Adrenal gland (tissue), 12 donors: ENCODE measurements around the gene OSBP. TPM values are rescaled to one million over a fixed set of nuclear protein-coding genes. Genes with fewer than 3 reads are reported as not detected.

ENCODE experiments used
- DNase-seq, 7 donors: peaks; one replicate each; pipeline ENCODE4 v3.0.0-alpha.2; 2019 to 2020
- H3K27ac ChIP-seq, 5 donors: fragments of 200-600 bp; sonication (generic) in 4 of 5; 1 replicate in 3 of 5; 2 replicates in 2 of 5; pipeline versions ENCODE4 v1.5.1 to v1.8.0; 2016 to 2020; ENCODE audit warnings: mild to moderate bottlenecking in 1 of 5
- H3K27me3 ChIP-seq: fragments of 200-600 bp; 2 replicates; pipeline ENCODE4 v1.8.0; 2021
- H3K36me3 ChIP-seq, 2 donors: fragments of 200-600 bp; replicated peaks in 1 of 2; 1 replicate in 1 of 2; 2 replicates in 1 of 2; pipeline versions ENCODE4 v1.5.1 to v1.8.0; 2018 to 2022
- H3K4me1 ChIP-seq, 2 donors: fragments of 200-600 bp; replicated peaks in 1 of 2; 1 replicate in 1 of 2; 2 replicates in 1 of 2; pipeline versions ENCODE4 v1.5.1 to v1.8.0; 2018 to 2021
- H3K4me3 ChIP-seq, 4 donors: fragments of 200-600 bp; sonication (generic) in 3 of 4; one replicate each; pipeline ENCODE4 v1.5.1; 2016 to 2018
- H3K9me3 ChIP-seq, 3 donors: fragments of 200-600 bp; sonication (generic) in 1 of 3; replicated peaks in 1 of 3; 1 replicate in 2 of 3; 2 replicates in 1 of 3; pipeline versions ENCODE4 v1.5.1 to v1.8.0; 2016 to 2021
- POLR2A ChIP-seq, 2 donors: fragments of 450-650 bp; IDR thresholded peaks; one replicate each; pipeline ENCODE4 v1.6.1; 2017; ENCODE audit warnings: antibody characterized with exemption in 2 of 2, mild to moderate bottlenecking in 2 of 2, moderate library complexity in 1 of 2
- WGBS, 4 donors: extraction: QIAGEN DNeasy Blood & Tissue Kit in 2 of 4; methylation state at CpG; one replicate each; pipeline versions ENCODE4 v1.1.5 to v1.1.7; 2013 to 2017; 5-methylcytosine and 5-hydroxymethylcytosine counted together
- intact Hi-C, 2 donors: fragments of 100-400 bp; cut with DNase I; formaldehyde crosslinking; loops; one replicate each; pipeline versions ENCODE4 v1.14.1 to v1.15.0; 2022 to 2023
- polyA plus RNA-seq, 3 donors: library from polyadenylated mRNA; stranded (reverse); fragments of 200-250 nt in 2 of 3; fragments of 350-450 nt in 1 of 3; fragmentation: Illumina TruSeq in 1 of 3; extraction: RNeasy Lipid Tissue Mini Kit (QIAGEN cat#74804) in 1 of 3; gene quantifications; one replicate each; pipeline ENCODE4 v1.2.3, GENCODE V29; 2013 to 2014
- total RNA-seq, 9 donors: library from RNA; depleted of rRNA in 4 of 9; stranded (reverse); fragments of >200 nt in 4 of 9; fragments of 120-200 nt in 1 of 9; fragmentation: NEBNext Ultra II Directional in 1 of 9; extraction: Animal tissue kit (Norgen Biotek cat#: 25700) in 1 of 9; gene quantifications; one replicate each; pipeline versions ENCODE4 v1.1.0 to v1.2.4, GENCODE V29; 2013 to 2023
- TF ChIP-seq, protein P1 (sequence below), 6 experiments: fragments of 450-650 bp in 4 of 6; fragments of 200-600 bp in 2 of 6; sonication (generic) in 1 of 6; IDR thresholded peaks; 1 replicate in 5 of 6; 2 replicates in 1 of 6; pipeline versions ENCODE4 v1.5.1 to v1.8.0; 2016 to 2021; ENCODE audit warnings: antibody characterized with exemption in 6 of 6, mild to moderate bottlenecking in 2 of 6, moderate library complexity in 1 of 6
- donor health status: healthy with polysubstance abuse.
- donor health status: Bipolar disorder and iron deficiency.
- donor health status: DM: yes; HTN: yes; CAD: no.
- donor health status: DM: no; HTN: no; CAD: no.
- donor health status: DM: no; HTN: no; CAD: no.
- donor health status: DM: yes; HTN: yes; CAD: no.

The OSBP gene
- total and polyA plus RNA-seq, 12 donors = 15.3 to 120 (median 68.7) TPM

DNA sequence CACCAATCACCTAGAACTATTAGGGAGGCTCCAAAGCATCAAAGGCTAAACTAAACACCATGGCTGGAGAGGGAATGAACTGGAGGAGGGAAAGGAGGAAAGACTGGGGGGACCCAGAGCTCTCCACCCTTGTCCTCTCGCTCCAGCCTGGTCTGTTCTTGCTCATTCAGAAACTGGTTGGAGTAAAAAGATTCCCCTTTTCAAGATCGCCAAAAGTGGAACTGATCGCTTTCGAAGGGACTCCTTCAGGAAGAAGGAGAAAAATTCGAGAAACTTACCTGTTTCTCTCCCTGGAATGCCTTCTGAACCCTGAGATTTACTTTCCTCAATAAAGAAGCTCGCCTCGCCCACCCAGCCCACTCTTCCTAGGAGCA lies 57.3 kb downstream of the OSBP start:
- WGBS, 4 donors = 73 to 89% (median 82%) methylated on average over 7 of the region's 7 CpGs
- Histone ChIP-seq H3K36me3 (no peaks in the 10 kb centered on the region), H3K4me3 (no peak overlapping the region), H3K4me1 (peaks cover 0 to 24% of the 10 kb centered on the region in 2 donors), H3K9me3 (no peaks in the 10 kb centered on the region), H3K27me3 (no peaks in the 10 kb centered on the region), H3K27ac (no peak overlapping the region)
- TF ChIP-seq, protein P1, sequence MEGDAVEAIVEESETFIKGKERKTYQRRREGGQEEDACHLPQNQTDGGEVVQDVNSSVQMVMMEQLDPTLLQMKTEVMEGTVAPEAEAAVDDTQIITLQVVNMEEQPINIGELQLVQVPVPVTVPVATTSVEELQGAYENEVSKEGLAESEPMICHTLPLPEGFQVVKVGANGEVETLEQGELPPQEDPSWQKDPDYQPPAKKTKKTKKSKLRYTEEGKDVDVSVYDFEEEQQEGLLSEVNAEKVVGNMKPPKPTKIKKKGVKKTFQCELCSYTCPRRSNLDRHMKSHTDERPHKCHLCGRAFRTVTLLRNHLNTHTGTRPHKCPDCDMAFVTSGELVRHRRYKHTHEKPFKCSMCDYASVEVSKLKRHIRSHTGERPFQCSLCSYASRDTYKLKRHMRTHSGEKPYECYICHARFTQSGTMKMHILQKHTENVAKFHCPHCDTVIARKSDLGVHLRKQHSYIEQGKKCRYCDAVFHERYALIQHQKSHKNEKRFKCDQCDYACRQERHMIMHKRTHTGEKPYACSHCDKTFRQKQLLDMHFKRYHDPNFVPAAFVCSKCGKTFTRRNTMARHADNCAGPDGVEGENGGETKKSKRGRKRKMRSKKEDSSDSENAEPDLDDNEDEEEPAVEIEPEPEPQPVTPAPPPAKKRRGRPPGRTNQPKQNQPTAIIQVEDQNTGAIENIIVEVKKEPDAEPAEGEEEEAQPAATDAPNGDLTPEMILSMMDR (IDR thresholded peaks at IDR 0.05) = no peak
- no peak for DNase-seq
- intact Hi-C loops = no loop called here

DNA sequence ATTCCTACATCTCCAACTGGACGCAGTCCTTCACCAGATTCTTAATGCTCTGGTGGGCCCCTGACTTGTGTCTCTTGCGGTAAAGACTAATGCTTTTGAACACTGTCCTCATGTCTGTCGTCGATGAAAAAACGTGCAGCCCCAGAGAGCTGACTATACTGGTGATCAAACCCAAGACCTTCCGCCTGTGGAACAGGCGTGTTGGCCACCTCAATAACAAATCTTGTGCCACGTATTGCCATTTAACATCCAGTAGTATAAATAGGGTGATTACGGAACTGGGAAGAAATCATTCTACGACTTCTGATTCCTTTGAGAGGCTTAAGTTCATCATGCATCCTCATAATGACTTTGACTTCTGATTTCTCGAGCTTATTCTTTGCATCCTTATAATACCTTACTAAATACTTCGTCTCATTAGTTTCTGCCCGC lies 58.6 kb downstream of the OSBP start:
- H3K9me3 ChIP-seq = no peaks in the 10 kb centered on the region
- 32 to 42% (median 34%) methylated on average over 13 of the region's 13 CpGs for WGBS, 4 donors
- no peaks in the 10 kb centered on the region for H3K27me3 ChIP-seq
- H3K36me3 ChIP-seq = no peaks in the 10 kb centered on the region
- no peak for DNase-seq
- peak overlapping the region in 3 of 5 donors; percentile 36 to 70 (median 37) for H3K27ac ChIP-seq
- H3K4me1 ChIP-seq = peaks cover 3 to 28% of the 10 kb centered on the region in 2 donors
- H3K4me3 ChIP-seq = peak overlapping the region in 1 of 4 donors; percentile 29
- intact Hi-C loops = no loop called here
- TF ChIP-seq, protein P1 (IDR thresholded peaks at IDR 0.05) = no peak
- no peak for TF ChIP-seq POLR2A (IDR thresholded peaks at IDR 0.05)

DNA sequence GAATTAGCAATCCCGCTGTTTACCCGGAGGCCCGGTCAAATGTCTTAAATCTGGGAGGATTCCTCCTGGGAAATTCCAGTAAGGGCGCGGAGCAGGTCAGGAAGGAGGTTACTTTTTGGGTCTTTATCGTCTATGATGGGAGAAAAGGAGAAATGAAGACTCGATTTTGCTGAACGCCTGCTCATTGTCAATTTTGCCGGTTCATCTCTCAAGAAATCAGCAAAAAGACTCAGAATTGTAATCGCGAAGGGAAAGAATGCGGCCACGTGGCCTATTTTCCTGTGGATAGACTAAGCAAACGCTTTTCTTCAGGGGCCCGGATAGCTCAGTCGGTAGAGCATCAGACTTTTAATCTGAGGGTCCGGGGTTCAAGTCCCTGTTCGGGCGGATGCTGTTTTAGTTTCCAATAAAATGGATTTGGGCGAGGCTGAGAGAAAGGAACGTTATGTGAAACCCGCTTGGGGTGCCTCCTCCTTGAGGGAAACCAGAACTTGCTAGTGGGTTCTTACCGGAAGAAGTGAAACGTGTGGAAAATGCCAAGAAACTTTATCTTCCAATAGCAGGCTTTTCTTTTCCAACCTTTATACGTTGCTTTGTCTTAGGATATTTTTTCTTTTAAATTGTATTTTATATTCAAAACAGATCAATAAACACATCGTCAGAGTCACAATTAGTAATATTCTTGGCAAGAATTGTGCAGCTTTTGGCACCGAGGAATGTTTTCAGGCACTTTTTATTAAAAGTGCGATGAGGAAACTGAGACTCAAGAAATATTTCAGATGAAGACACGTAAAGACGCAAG lies 59.3 kb downstream of the OSBP start:
- Histone ChIP-seq H3K27me3 (no peaks in the 10 kb centered on the region), H3K27ac (peak overlapping the region in 4 of 5 donors; percentile 22 to 70 (median 36)), H3K4me1 (peaks cover 4 to 32% of the 10 kb centered on the region in 2 donors), H3K4me3 (peak overlapping the region in 1 of 4 donors; percentile 29), H3K9me3 (no peaks in the 10 kb centered on the region), H3K36me3 (no peaks in the 10 kb centered on the region)
- WGBS, 4 donors = 22 to 31% (median 24%) methylated on average over 30 of the region's 30 CpGs
- intact Hi-C loops = no loop called here
- peak in 6 of 7 donors; percentile 28 to 85 (median 51) for DNase-seq
- no peak for TF ChIP-seq POLR2A (IDR thresholded peaks at IDR 0.05)
- TF ChIP-seq, protein P1 (IDR thresholded peaks at IDR 0.05) = no peak

DNA sequence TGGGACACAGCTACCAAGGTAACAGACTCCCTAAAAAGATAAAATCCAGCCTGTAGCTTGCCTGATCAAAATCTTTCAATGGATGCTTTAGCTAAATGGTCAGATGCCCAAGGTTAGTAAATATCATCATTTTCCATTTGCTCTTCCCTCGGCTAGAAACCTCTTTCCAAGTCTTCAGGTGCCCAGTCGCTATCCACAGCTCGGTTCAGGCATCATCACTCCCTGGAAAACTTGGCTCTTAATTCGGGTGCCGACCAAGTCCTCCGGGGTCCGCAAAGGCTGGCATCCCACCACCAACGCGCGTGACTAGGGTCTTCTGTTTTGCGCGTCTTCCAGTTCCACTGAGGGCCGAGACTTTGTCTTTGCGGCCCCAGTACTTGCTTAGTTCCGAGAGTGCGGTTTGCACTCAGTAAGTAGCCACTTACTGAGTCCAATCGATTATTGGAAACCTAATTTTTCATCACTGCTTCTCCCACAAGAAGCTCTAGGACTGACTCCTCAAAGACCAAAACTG lies 59.9 kb downstream of the OSBP start:
- WGBS, 4 donors = 37 to 53% (median 45%) methylated on average over 13 to 17 of the region's 17 CpGs

More for the DNA sequence above, 59.9 kb downstream of the OSBP start:
- Histone ChIP-seq H3K4me1 (peaks cover 4 to 28% of the 10 kb centered on the region in 2 donors), H3K4me3 (peak overlapping the region in 1 of 4 donors; percentile 29), H3K27ac (peak overlapping the region in 4 of 5 donors; percentile 13 to 70 (median 29)), H3K9me3 (no peaks in the 10 kb centered on the region), H3K36me3 (no peaks in the 10 kb centered on the region), H3K27me3 (no peaks in the 10 kb centered on the region)
- peak in 1 of 7 donors; percentile 10 for DNase-seq
- TF ChIP-seq POLR2A (IDR thresholded peaks at IDR 0.05) = no peak
- TF ChIP-seq, protein P1 (IDR thresholded peaks at IDR 0.05) = no peak
- intact Hi-C loops = no loop called here
